SU-DHL-6 (cell line): ENCODE data around the gene MYOM3.

Experiments used
- EZH2phosphoT487 ChIP-seq: fragments of 200-600 bp; sonication (generic), shearing (Covaris generic); conservative IDR thresholded peaks from 2 replicates; pipeline ENCODE4 v1.6.1; 2018; ENCODE audit warnings: mild to moderate bottlenecking, antibody characterized with exemption, low read length, moderate library complexity, mixed read lengths
- TF ChIP-seq, protein P1 (sequence below): fragments of 200-600 bp; sonication (generic); IDR thresholded peaks from one replicate; pipeline ENCODE4 v1.5.1; 2017; ENCODE audit warnings: antibody characterized with exemption, mild to moderate bottlenecking, low read length, moderate library complexity; ENCODE audit not compliant: insufficient read depth, poor library complexity, severe bottlenecking

- TF ChIP-seq, protein P1, sequence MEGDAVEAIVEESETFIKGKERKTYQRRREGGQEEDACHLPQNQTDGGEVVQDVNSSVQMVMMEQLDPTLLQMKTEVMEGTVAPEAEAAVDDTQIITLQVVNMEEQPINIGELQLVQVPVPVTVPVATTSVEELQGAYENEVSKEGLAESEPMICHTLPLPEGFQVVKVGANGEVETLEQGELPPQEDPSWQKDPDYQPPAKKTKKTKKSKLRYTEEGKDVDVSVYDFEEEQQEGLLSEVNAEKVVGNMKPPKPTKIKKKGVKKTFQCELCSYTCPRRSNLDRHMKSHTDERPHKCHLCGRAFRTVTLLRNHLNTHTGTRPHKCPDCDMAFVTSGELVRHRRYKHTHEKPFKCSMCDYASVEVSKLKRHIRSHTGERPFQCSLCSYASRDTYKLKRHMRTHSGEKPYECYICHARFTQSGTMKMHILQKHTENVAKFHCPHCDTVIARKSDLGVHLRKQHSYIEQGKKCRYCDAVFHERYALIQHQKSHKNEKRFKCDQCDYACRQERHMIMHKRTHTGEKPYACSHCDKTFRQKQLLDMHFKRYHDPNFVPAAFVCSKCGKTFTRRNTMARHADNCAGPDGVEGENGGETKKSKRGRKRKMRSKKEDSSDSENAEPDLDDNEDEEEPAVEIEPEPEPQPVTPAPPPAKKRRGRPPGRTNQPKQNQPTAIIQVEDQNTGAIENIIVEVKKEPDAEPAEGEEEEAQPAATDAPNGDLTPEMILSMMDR, result no peak
- TF ChIP-seq EZH2phosphoT487, result no peak
Measured at GRCh38 chr1:24140741-24141181, 28.8 kb upstream of the MYOM3 start.
